Measurements from ENCODE around the gene RBMS1.

Gene RBMS1

DNA sequence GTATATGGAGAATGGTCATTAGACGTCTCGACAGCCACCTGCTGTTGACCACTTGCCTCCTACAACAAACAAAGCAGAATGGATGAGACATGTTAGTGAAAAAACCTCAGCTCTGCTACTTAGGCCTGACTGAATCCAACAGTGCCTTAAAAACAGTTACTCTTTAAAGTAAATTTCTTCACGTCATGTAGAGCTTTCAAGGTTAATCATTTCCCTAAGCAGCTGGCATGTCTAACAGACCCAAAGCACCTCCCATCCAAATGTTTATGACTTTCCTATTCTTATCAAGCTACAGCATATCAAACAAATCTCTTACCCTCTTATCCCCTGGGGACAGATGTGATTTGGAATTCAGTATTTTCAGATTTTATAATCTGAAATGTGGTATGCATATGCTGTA is 218.0 kb downstream of the RBMS1 start:
- peaks cover 7% of the 10 kb centered on the region for H3K4me1 ChIP-seq (ENCODE audit: insufficient read depth, low read length)
- H3K9me3 ChIP-seq (ENCODE audit: low read length) = no peaks in the 10 kb centered on the region
- no peaks in the 10 kb centered on the region for H3K27me3 ChIP-seq (ENCODE audit: insufficient read depth, low read length)
- H3K36me3 ChIP-seq (ENCODE audit: insufficient read depth, low read length) = peaks cover 32% of the 10 kb centered on the region
- H3K4me3 ChIP-seq (ENCODE audit: low read length) = no peak overlapping the region
- H2AFZ ChIP-seq (ENCODE audit: low read depth, low read length) = no peak overlapping the region

DNA sequence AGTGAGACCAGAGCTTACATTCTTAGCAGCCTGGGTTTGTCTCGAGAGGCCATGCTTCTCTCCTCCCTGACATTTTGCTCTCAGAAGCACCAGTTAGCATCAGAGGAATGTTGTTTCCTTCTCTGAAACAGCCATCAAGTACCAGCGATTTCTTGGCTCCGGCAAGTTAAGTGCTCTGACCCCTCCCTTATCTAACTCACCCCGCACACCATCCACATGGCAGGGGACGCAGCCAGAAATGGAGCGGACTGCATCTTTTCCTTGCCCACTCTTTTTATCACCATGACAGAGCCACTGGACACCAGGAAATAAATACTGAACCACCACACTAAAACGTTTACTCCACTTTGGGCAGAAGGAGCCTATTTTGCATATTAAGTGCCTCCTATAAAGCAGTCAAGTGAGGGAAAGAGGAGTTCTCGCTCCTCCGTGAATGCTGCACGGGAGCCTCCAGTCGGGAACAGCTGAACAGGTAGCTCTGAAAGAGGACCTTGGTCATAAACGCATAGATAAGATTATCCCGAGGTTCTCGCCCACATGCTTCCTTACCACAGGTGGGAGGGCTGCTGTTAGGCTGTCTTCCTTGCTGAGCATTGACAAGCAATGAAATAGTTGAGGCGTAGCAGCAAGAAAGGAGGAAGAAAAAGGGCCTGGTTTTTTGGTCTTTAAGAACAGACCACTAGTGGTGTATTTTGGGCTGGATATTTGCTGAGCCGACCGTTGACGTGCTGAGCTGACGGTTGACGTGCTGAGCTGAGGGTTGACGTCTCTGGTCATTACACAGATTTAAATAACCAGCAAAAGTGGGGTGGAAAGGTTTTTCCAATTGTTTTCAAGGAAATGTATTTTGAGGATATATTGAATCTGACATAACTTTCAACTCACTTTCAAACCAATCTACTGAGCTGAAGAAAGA is 222.2 kb downstream of the RBMS1 start:
- peaks cover 12% of the 10 kb centered on the region for H3K36me3 ChIP-seq (ENCODE audit: insufficient read depth, low read length)
- H3K4me3 ChIP-seq (ENCODE audit: low read length) = no peak overlapping the region
- H2AFZ ChIP-seq (ENCODE audit: low read depth, low read length) = no peak overlapping the region
- H3K4me1 ChIP-seq (ENCODE audit: insufficient read depth, low read length) = no peaks in the 10 kb centered on the region
- no peaks in the 10 kb centered on the region for H3K9me3 ChIP-seq (ENCODE audit: low read length)
- no peaks in the 10 kb centered on the region for H3K27me3 ChIP-seq (ENCODE audit: insufficient read depth, low read length)

DNA sequence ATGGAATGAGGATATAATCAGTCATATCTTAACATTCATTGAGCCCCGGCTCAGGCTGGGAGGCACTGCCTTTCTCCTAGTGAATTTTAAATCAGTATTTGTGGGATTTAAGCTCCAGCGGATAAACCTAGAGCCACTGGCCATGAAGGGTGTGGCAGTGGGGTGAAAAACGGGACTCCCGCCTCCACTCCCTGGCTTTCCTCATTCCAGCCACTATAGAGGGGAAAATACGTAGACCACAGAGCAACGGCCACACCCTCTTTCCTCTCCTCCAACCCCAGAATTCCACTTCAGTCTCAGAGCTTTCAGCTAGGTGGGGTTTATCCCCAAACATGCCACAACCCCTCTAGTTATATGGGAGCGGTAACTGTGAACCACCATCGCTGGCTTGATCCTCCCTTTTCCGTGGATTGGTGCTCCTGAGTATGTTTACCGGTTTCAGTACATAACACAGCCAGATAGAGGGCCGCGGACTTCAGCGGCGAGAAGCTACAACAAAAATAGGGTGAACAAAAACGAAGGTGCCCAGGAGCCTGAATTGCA is 223.0 kb downstream of the RBMS1 start:
- Histone ChIP-seq H3K36me3 (ENCODE audit: insufficient read depth, low read length) (peaks cover 12% of the 10 kb centered on the region), H3K4me3 (ENCODE audit: low read length) (peak overlapping the region; percentile 16), H3K9me3 (ENCODE audit: low read length) (no peaks in the 10 kb centered on the region), H3K4me1 (ENCODE audit: insufficient read depth, low read length) (no peaks in the 10 kb centered on the region), H2AFZ (ENCODE audit: low read depth, low read length) (no peak overlapping the region), H3K27me3 (ENCODE audit: insufficient read depth, low read length) (no peaks in the 10 kb centered on the region)

DNA sequence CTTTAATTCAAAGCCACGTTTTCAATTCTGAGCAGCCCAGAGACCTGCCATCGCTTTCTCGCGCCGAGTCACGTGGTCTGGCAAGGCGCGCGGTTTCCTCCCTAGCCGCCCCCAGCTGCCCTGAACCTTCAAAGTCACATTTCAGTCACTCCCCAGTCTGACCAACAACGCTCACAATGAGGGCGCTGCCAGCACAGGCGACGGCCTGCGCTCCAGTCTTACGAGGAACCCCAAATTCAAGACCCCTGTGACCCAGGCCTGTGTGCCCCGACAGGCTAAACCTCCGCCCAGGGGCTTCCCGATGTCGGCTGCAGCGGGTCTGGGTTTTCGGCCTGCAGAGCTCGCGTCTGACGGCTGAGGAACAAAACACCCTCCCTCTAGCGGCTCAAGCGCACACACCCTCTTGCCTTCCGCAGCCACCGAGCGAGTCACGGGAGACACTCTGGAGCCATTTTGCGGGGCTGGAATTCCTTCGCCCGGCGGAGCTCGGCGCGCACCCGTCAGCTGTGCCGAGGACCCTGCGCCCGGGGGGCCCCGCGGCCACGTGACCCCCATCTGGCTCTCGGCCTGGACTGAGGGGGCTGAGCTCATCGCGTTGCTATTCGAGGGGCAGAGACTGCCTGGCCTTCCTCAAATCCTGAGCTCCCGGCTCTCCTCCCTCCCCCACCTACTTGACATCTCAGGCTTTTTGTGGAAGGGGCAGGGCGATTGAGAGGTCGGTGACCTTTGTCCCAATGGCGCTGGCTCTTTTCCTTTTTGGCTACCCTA is 223.6 kb downstream of the RBMS1 start:
- H3K4me1 ChIP-seq (ENCODE audit: insufficient read depth, low read length) = no peaks in the 10 kb centered on the region
- no peaks in the 10 kb centered on the region for H3K27me3 ChIP-seq (ENCODE audit: insufficient read depth, low read length)
- no peak overlapping the region for H2AFZ ChIP-seq (ENCODE audit: low read depth, low read length)
- H3K9me3 ChIP-seq (ENCODE audit: low read length) = no peaks in the 10 kb centered on the region
- H3K36me3 ChIP-seq (ENCODE audit: insufficient read depth, low read length) = peaks cover 12% of the 10 kb centered on the region
- H3K4me3 ChIP-seq (ENCODE audit: low read length) = peak overlapping the region; percentile 16

DNA sequence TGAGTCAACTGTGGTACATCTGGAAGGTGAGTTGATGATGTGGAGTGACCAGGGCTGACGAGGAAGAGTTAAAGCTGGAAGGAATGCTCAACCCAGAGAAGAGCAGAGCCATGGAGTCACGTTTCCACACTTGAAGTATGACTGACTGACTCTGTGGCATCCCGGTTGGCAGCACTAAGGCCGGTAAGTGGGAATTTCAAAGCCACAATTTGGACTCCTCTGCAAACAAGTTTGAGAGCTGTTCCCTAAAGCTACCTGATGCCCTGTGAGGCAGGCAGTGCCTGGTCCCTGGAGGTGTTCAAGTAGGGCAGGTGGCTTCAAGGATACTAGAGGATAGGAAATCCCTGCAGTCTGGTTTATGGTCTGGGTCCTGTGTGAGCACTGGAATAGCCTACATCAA is 224.2 kb downstream of the RBMS1 start:
- H3K4me3 ChIP-seq (ENCODE audit: low read length) = no peak overlapping the region

DNA sequence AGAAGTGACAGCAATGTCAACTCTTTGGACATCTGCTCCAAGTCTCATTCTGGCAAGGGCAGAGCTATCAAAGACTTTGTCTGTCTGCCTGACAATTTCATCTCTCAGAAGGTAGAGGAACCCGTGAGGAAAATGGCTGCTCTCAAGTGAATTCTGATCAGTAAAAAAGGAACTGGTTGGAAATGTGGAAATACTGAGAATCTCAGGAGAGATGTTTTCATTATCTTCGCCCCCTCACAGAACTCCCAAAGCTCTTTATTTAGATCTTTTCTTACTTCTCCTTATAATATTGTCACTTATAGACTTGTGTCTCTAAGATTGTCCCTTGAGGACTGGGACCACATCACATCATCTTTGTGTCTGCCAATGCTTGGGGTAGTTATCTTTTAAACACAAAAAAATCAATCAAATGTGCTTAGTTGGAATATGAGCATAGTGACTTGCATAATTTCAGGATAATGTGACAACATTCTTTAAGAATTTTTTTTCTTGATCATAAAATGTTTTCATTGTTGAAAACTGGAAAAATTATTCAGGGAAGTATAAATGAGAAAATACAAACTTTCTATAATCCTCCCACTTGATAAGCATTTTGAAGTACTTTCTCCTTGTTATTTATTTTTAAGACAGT is 225.3 kb downstream of the RBMS1 start:
- no peaks in the 10 kb centered on the region for H3K4me1 ChIP-seq (ENCODE audit: insufficient read depth, low read length)
- H3K27me3 ChIP-seq (ENCODE audit: insufficient read depth, low read length) = no peaks in the 10 kb centered on the region
- peaks cover 8% of the 10 kb centered on the region for H3K36me3 ChIP-seq (ENCODE audit: insufficient read depth, low read length)
- H3K9me3 ChIP-seq (ENCODE audit: low read length) = no peaks in the 10 kb centered on the region
- no peak overlapping the region for H3K4me3 ChIP-seq (ENCODE audit: low read length)
- H2AFZ ChIP-seq (ENCODE audit: low read depth, low read length) = no peak overlapping the region

More for the DNA sequence above, 224.2 kb downstream of the RBMS1 start:
- no peaks in the 10 kb centered on the region for H3K27me3 ChIP-seq (ENCODE audit: insufficient read depth, low read length)
- no peak overlapping the region for H2AFZ ChIP-seq (ENCODE audit: low read depth, low read length)
- H3K9me3 ChIP-seq (ENCODE audit: low read length) = no peaks in the 10 kb centered on the region
- H3K4me1 ChIP-seq (ENCODE audit: insufficient read depth, low read length) = no peaks in the 10 kb centered on the region
- peaks cover 8% of the 10 kb centered on the region for H3K36me3 ChIP-seq (ENCODE audit: insufficient read depth, low read length)

DNA sequence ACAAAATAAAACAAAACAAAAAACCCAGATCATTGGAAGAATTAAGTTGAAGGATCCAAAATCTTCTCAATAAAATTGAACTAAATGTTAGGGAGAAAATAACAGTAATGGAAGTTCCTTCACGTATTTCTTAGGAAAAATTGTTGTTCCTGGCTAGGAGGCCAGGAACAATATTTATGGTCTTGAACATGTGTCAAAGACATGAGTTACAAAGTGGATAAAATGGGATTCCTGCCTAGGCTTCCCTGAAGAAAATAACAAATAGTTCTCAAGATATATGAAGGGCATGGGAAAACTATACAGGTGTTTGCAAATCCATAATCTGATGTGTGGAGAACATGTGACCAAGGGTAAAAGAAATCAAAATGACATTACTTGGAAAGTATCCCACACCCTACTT is 225.9 kb downstream of the RBMS1 start:
- no peaks in the 10 kb centered on the region for H3K27me3 ChIP-seq (ENCODE audit: insufficient read depth, low read length)
- no peaks in the 10 kb centered on the region for H3K4me1 ChIP-seq (ENCODE audit: insufficient read depth, low read length)
- no peaks in the 10 kb centered on the region for H3K9me3 ChIP-seq (ENCODE audit: low read length)
- peaks cover 7% of the 10 kb centered on the region for H3K36me3 ChIP-seq (ENCODE audit: insufficient read depth, low read length)
- H3K4me3 ChIP-seq (ENCODE audit: low read length) = no peak overlapping the region
- no peak overlapping the region for H2AFZ ChIP-seq (ENCODE audit: low read depth, low read length)

DNA sequence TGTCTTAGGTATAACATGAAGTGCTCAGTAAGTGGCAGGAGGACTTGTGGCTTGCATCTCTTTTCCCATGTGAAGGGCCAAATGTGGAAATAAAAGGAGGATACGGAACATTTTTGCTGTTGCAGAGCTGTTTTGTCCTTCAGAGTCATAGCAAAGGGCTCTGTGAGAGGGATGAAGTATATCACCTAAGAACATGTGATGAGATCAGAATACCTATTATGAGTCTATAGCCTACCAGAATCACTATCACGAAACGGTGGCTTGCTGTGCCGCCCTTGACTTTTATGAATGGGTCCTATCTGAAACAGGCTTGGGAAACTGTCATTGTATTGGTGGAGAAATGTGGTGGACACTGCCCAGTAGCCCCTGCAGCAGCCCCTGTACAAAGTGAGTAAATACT is 226.6 kb downstream of the RBMS1 start:
- peaks cover 7% of the 10 kb centered on the region for H3K36me3 ChIP-seq (ENCODE audit: insufficient read depth, low read length)
- no peak overlapping the region for H2AFZ ChIP-seq (ENCODE audit: low read depth, low read length)
- no peaks in the 10 kb centered on the region for H3K9me3 ChIP-seq (ENCODE audit: low read length)
- no peaks in the 10 kb centered on the region for H3K4me1 ChIP-seq (ENCODE audit: insufficient read depth, low read length)
- no peaks in the 10 kb centered on the region for H3K27me3 ChIP-seq (ENCODE audit: insufficient read depth, low read length)
- no peak overlapping the region for H3K4me3 ChIP-seq (ENCODE audit: low read length)

DNA sequence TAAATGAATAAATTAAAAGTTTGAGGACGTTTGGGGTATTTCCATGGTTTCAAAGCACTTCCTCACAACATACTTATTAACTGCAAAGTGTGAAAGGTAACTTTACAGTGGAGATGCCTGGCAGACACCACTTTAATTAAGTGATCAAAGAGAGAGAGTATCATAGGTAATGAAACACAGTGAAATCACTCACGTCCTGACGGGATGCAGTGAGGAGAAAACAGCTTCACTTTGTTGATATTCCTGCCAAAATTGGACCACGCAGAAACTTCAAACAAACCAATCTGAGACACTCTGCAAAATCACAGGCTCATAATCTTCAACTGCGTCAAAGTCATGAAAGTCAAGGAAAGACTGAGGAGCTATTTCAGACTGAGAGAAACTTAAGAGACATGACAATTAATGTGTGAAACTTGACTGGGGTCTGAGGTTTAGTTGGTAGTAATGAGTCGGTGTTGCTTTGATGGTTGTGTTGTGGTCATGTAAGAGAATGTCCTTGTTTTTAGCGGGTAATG is 227.5 kb downstream of the RBMS1 start:
- Histone ChIP-seq H3K9me3 (ENCODE audit: low read length) (no peaks in the 10 kb centered on the region), H3K4me1 (ENCODE audit: insufficient read depth, low read length) (no peaks in the 10 kb centered on the region), H2AFZ (ENCODE audit: low read depth, low read length) (no peak overlapping the region), H3K36me3 (ENCODE audit: insufficient read depth, low read length) (peaks cover 3% of the 10 kb centered on the region), H3K27me3 (ENCODE audit: insufficient read depth, low read length) (no peaks in the 10 kb centered on the region), H3K4me3 (ENCODE audit: low read length) (no peak overlapping the region)

DNA sequence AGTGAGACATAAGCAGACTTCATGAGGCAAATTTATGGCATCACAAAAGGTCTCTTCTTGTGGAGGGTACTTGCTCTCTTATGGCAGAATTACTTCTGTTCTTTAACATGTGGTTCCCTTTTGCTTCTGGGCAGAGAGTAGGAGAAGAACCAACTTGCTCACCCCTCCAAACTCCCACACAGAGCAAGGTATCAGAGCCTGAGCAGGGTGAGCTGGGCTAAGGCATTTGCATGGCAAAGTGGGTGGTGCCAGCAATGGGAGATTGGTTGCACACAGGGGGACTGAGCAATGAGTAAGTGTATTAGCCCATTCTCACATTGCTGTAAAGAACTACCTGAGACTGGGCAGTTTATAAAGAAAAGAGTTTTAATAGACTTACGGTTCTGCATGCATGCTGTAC is 229.3 kb downstream of the RBMS1 start:
- Histone ChIP-seq H2AFZ (ENCODE audit: low read depth, low read length) (no peak overlapping the region), H3K4me1 (ENCODE audit: insufficient read depth, low read length) (no peaks in the 10 kb centered on the region), H3K27me3 (ENCODE audit: insufficient read depth, low read length) (no peaks in the 10 kb centered on the region)

DNA sequence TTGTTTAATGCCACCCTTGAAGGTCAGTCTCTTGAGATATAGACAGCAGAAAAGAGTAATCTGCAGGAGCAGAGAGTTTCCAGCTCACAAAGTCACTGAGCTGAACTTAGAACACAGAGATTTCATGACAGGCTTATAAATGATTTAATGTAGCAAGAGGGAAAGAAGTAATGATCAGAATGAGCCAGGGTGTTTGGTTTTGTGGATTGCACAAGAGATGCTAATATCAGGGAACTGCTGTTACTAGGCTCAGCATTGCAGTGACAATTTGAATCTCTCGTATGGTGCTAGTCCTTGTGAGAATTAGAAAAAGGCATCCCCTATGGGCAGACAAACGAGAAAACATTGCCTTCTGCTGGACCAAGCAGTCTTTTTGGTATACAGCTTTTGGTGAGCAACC is 231.9 kb downstream of the RBMS1 start:
- Histone ChIP-seq H3K36me3 (ENCODE audit: insufficient read depth, low read length) (no peaks in the 10 kb centered on the region), H3K4me1 (ENCODE audit: insufficient read depth, low read length) (peaks cover 6% of the 10 kb centered on the region), H3K27me3 (ENCODE audit: insufficient read depth, low read length) (no peaks in the 10 kb centered on the region), H2AFZ (ENCODE audit: low read depth, low read length) (no peak overlapping the region), H3K4me3 (ENCODE audit: low read length) (no peak overlapping the region), H3K9me3 (ENCODE audit: low read length) (no peaks in the 10 kb centered on the region)

More for the DNA sequence above, 229.3 kb downstream of the RBMS1 start:
- Histone ChIP-seq H3K9me3 (ENCODE audit: low read length) (no peaks in the 10 kb centered on the region), H3K36me3 (ENCODE audit: insufficient read depth, low read length) (no peaks in the 10 kb centered on the region), H3K4me3 (ENCODE audit: low read length) (no peak overlapping the region)

DNA sequence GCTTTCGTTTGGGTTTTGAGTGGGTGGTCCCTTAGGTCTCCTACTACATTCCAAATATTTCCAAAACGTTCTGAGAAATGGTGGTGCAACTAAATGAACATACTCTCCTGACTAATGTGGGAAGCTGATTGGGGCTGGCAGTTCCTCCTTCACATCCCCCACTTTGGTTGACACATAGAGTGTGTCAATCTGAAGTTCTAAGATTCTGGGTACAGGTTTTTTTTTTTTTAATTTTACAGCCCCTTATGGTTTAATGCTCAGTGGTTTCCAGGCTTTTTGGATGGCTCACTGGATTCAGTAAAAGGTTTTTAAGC is 235.2 kb downstream of the RBMS1 start:
- no peaks in the 10 kb centered on the region for H3K9me3 ChIP-seq (ENCODE audit: low read length)
- H3K36me3 ChIP-seq (ENCODE audit: insufficient read depth, low read length) = no peaks in the 10 kb centered on the region
- no peak overlapping the region for H2AFZ ChIP-seq (ENCODE audit: low read depth, low read length)
- no peak overlapping the region for H3K4me3 ChIP-seq (ENCODE audit: low read length)
- peaks cover 10% of the 10 kb centered on the region for H3K4me1 ChIP-seq (ENCODE audit: insufficient read depth, low read length)
- no peaks in the 10 kb centered on the region for H3K27me3 ChIP-seq (ENCODE audit: insufficient read depth, low read length)
